ENCODE measurements around the gene DIS3L2.

DIS3L2 gene, protein sequence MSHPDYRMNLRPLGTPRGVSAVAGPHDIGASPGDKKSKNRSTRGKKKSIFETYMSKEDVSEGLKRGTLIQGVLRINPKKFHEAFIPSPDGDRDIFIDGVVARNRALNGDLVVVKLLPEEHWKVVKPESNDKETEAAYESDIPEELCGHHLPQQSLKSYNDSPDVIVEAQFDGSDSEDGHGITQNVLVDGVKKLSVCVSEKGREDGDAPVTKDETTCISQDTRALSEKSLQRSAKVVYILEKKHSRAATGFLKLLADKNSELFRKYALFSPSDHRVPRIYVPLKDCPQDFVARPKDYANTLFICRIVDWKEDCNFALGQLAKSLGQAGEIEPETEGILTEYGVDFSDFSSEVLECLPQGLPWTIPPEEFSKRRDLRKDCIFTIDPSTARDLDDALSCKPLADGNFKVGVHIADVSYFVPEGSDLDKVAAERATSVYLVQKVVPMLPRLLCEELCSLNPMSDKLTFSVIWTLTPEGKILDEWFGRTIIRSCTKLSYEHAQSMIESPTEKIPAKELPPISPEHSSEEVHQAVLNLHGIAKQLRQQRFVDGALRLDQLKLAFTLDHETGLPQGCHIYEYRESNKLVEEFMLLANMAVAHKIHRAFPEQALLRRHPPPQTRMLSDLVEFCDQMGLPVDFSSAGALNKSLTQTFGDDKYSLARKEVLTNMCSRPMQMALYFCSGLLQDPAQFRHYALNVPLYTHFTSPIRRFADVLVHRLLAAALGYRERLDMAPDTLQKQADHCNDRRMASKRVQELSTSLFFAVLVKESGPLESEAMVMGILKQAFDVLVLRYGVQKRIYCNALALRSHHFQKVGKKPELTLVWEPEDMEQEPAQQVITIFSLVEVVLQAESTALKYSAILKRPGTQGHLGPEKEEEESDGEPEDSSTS

DNA sequence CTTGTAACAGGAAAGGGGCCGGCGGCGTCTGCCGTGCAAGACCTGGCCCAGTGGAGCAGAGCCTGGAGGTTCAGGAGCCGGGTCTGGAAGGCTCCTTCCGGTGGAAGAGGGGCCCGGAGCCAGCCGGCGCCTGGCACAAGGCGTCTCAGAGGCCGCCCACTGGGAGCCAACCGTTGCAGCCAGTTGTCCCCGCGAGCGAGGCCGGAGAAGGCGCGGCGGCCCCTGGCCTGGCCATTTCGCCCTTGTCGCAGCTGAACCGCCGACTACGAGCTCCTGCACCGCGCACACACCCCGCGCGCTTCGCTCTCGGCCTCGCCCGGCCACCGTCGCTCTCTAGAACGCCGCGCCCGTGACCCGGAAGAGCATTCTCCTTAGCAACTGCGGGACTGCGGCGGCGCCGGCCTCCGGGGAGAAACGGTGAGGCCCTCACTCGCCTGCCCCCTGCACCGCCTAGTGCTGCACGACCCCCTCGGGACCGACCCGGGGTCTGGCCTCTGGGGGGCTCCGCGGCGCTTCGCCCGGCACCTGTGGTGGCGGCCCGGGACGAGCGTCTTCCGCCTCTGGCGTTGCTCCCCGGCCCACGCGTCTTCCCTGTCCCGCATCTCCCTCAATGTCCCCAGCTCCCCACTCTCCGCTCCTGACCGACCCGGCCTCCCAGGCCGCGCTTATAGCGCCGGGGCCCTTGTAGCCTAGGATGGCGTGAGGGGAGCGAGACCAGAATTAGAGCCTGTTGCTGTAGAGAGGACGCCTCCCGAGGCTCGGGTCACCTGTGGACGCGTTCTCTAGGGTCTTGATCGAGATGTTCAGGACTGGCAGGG lies at the start of gene DIS3L2:
Gene DIS3L2 (plus strand): TSS at position 365 of the 818 bp plus-strand sequence. CDS start 53,215 bp downstream, outside the sequence.
- DNase-seq (ENCODE audit: low read depth in 1 of 2, low spot score in 1 of 2): peak; percentile 47 to 68

DNA sequence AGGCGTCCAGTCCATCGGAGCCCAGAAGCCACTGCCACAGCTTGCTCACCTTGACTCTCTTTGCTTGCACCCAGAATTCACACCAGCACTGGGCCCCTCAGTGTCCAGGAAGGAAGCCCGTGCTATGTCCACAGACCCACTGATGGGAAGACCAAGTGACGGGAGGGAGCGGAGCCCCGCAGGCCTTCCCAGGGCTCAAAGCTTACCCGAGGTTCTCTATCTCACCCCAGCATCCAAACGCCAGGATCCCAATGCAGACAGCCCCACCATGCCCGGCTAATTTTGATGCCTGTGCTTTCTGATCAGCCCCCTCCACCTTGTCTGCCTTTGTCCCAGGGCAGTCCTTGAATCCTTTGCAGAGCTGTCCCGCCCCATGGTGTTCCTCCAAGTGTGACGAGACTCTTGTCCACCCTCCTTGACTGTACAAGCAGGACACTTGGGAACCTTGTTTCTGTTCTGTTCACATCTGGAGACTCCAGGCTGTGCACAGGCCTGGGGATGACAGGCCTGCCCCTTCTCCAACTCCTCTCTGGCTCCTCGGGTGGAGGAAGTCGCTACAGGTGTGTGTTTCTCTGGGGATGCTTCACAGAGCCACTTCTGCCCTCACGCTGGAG lies 47.3 kb upstream of the DIS3L2 start:
- no peak for DNase-seq (ENCODE audit: low read depth in 1 of 2, low spot score in 1 of 2)

DNA sequence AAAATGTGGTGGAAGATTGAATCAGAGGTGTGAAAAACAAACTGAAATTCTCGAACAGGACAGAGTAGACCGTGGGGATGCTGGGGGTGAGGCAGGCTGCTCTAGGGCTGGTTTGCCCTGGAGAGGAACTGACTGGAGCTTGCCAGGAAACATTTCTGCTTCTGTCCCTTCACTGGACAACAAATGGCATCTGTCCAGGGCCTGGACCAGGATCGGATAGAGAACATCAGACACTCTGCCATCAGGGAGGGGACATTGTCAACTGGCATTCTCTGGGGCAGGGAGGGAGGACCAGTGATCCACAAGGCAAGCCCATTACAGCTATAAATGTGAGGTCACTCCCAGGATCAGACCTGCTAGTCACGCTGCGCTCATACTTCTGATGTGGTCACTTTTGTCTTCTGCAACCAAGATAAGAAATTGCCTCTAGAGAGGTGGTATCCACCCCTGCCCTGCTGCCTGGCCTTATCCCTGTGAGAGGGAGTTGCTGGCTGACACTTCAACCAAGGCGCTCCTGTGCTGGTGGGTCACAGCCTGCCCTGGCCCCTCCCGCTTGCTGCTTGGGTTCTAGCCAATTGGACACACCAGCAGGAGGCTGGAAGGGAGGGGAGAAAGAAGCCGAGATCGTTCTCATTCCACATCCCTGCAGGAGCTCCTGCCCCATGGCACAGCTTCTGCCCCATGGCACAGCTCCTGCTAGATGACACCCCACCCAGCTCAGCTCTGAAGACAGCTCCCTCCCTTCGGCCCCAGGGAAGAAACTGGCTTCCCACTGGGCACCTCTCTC lies 44.0 kb upstream of the DIS3L2 start:
- no peak for DNase-seq (ENCODE audit: low read depth in 1 of 2, low spot score in 1 of 2)

DNA sequence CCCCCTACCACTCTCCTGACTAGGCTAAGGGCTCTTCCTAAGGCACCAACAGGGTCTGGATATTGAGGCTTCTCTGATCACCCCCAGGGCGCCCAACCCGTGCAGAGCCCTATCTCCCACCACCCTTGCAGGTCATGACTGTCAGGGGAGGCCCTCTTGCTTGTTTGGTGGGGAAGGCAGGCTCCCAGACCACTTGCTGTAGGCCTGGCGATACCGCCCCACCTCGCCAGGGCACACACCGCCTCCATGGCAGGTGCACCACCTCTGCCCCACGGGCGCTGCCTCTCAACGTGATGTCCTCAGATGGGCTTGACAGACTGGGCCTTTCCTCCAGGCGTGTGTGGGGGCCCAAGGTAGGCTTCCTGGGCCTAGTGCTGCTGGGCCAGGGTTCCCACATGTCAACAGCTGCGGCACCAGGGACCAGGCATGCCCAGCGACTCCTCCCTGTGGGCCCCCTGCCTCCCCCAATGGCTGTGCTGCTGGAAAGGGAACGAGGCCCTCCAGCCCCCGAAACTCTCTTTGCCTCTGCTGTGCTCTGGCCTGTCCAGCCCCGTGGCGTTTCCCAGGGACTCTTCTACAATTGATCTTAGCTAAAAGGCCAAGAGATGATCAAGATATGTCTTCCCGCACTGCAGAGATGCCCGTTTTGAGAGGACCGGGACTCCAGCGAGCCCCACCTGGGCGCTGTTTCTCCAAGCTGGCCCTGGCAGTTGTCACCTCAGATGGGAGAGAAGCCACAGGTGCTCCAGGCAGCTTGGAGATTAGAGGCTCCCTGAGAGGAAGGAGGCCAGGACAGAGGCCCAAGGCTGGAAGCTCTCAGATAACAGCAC lies 42.8 kb upstream of the DIS3L2 start:
- DNase-seq (ENCODE audit: low read depth in 1 of 2, low spot score in 1 of 2): no peak

DNA sequence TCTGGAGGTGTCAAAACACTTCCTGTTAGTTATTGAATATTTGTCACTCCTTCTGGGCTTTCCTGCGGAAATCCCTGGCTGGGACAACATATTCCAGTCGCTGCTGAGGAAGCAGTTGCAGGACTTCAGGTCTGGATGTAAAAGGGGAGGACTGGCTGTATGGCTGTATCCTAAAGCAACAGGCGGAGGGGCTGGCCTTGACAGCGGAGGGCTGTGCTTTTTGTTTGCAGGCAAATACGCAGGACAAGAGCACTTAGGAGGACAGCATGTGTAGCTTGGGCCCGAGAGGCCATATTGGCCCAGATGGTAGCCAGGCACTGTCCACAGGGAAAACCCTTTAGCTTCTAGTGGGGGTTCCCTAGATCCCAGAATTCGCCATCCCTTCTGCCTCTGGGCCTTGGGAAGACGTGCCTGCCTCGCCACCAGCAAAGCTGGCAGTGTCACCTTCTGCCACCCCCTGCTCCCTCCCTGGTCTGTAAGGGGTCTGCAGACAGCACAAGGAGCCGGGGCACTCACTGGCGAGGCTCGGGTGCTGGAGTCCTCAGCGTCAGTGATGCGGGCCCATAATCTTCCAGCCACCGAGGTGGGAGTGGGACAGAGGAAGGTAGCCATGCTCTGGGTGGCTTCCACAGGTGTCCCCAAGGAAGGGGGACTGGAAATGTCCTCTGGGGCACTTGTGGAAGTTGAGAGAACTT lies 42.0 kb upstream of the DIS3L2 start:
- no peak for DNase-seq (ENCODE audit: low read depth in 1 of 2, low spot score in 1 of 2)

DNA sequence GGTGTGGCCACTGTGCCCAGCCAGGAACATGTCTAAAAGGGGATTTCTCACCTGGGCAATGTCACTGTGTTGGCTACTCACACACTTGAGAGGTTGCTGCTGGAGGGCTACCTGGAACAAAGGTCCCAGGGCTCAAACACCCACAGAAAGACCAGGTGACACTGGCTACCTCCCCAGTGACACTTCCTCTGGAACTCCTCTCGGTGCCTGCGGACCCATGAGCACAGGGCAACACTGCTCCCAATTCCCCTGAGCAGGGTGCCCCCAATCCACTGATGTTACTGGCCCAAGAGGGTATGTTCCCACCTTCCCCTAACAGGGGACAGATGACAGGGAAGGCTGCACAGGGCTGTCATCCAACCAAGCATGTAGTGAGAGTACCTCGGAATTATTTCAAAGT lies 41.1 kb upstream of the DIS3L2 start:
- no peak for DNase-seq (ENCODE audit: low read depth in 1 of 2, low spot score in 1 of 2)

DNA sequence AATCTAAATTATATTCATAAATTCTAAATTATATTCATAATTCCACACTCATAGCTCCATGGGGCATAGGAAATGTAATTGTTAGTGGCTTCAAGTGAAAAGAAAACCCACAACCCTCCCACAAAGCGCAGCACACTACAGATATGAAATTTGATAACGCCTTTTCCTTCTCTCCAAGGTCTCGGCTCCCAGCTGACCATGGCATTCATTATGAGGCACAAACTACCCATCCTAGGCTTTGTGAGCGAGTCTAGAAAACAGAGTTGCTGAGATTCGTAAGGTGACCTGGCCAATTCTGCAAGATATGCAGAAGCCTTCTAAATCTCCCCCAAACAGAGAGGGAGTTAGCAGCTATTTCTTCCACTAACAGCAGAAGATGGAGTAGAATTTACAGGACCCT lies 40.7 kb upstream of the DIS3L2 start:
- DNase-seq (ENCODE audit: low read depth in 1 of 2, low spot score in 1 of 2): no peak

DNA sequence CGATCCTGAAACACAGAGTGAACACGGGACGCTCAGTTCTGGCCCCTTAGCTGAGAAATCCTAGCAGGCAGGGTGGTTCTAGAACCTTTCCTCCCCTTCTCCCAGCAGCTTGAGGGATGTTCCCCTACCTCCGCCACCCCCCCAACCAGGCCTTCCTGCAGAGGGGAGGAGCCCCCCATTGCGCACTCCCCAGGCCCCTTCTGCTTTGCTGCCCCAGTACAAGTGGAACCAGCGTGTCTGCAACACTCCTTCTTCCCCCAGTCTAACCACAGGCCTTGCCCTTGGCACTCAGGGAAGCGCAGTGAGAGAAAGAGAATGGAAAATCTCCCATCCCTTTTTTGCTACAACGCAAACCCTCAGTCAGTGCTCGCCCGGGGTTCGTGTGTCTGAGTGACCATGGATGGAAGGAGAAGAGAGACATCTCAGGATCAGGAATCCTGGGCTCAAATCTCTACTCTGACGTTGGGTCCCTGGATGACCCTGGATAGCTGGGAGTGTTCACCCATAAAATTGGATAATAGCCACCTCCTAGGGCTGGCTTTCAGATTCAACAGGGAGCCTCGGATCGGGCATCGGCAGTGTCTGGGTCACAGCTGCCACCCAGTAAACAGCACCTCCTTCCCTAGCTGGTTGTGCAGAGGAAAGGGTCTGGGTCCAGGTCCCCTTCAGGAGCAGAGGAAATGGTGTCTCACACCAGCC lies 39.1 kb upstream of the DIS3L2 start:
- DNase-seq (ENCODE audit: low read depth in 1 of 2, low spot score in 1 of 2): no peak

DNA sequence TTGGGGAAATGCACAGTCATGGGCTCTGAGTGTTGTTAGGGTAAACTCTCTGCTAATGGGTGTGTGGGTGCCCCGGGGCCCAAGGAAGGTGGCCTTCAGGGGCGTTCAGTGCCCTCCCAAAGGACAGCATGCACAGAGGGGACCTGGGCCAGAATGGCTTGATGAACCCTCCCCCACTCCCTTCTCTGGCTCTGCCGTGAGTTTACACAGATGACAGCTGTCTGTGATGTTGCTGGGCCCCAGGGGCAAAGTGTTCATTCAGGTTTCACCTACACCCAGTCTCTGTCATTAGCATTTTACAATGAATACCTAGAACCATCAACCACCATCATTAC lies 38.5 kb upstream of the DIS3L2 start:
- no peak for DNase-seq (ENCODE audit: low read depth in 1 of 2, low spot score in 1 of 2)

DNA sequence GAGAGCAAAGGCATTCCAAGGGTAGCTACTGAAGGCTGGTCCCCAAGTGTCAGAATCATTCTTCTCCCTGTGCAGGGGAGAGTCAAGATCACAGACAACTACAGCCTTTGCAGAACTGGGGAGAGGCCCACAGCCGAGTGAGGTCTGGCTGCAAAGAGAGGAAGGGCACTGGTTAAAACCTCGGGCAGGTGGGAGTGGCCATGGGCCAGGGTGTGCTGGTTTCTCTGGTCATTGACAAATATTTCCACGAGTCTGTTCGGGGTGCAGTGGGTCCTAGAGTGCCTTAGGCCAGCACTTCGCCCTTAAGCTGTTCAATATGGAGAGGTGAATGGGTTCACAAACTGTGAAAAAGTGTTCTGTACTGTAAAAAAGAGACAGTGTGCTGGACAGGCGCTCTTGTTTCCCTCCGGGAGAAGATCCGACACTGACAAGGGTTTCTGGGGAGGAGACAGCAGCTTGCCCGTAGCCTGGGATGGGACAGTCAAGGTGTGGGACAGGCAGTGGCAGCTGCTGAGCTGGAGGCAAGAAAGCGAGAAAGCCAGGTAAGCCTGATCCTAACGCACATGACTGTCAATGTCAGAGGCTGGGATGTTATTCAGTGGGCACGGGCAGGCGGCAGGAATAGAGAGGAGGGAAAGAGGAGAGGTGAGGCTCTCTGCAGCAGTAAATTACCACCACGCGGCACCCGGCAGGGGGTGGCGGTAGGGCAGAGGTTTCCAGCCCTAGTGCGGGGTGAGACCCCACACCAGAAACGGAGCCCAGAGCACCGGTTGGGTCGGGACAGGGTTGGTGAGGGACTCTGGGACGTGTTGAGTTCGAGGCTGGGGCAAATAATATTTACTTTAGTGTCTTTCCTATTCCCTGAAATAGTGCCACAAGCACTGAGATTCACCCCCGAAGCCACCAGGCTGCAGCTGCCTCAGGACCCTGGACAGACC lies 37.3 kb upstream of the DIS3L2 start:
- no peak for DNase-seq (ENCODE audit: low read depth in 1 of 2, low spot score in 1 of 2)

DNA sequence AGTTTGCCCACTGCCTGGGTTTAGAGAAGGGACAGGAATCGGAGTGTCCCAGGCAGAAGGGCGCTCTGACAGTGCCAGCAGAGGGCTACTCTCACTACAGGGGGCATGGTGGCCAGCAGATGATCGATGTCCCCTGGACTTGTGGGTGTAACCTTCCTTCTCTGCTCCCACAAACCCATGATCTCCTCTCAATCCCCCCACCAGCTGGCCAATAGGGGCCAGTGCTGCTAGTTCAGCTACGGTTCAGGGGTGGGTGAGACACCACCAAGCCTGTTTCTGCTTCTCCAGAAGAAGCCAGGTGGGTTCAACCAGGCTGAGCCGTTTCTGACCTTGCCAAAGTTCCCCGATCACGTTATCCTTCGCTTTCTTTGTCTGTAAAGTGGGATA lies 36.6 kb upstream of the DIS3L2 start:
- no peak for DNase-seq (ENCODE audit: low read depth in 1 of 2, low spot score in 1 of 2)

DNA sequence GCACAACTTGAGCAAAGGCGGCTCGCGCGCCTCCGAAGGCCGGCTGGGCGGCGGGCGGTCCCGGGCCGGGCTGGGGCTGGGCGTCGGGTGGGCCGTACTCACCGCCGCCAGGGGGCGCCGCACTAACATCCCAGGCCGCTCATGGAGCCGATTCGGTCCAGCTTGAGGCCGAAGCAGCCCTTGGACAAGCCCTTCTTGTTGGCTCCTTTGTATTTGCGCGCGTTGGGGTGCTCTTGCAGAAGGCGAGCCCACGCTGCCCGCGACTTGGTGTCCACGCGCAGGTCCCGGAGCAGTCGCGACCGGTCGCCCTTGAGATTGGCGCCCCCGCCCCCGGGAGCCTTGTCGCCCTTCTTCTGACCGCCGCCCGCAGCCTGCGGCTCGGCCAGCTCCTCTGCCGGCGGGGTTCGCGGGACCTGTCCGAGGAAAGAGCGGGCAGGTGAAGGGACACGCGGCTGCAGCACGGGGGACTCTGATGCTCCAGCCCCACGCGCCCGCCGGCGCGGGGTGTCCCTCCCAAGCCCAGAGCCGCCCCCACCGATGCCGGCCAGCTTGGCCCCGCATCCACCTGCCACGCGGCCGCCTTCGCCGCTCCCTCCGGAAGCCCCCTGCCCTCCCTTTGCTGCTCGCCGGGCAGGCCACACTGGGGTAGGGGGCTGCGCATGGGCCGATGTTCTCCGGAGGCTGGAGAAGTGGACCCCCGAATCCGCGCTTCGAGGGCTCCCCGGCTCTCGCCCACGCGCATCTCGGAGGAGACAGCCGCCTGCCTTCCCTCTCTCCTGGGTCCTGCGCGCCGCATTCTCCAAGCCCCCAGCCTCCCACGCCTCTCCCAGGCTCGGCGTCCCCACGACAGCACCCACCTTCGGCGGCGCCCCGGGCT lies 36.0 kb upstream of the DIS3L2 start:
- peak; percentile 41 to 63 for DNase-seq (ENCODE audit: low read depth in 1 of 2, low spot score in 1 of 2)

DNA sequence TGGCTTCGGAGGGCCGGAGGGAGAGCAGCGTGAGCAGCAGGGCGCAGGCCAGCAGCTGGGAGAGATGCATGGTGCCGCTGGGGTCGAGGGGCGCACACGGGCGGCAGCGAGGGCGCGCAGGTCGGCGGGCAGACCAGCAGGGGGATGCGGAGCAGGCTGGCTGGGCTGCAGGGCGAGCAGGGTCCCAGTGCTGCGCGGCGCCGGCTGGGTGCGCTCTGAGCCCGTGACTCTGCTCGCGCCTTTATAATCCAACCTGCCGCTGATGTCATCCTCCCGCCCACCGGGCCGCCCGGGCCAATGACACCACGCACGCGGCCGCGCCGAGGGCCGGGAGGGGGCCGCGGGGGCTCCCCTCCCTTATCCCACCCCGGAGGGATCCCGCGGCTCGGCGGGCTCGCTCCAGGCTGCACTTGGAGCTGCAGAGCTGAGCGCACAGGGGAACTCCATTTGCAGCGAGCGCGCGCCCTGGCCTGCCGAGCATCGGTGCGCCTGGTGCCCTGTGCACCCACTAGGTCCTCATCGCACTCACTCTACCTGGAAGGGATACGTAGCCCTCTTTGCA lies 35.3 kb upstream of the DIS3L2 start, which contains the start of gene NPPC:
Gene NPPC (minus strand): TSS at position 217 of the 562 bp plus-strand sequence. CDS start 147 bp downstream, at position 70.
- DNase-seq (ENCODE audit: low read depth in 1 of 2, low spot score in 1 of 2): peak in 1 of 2 donors; percentile 61

DNA sequence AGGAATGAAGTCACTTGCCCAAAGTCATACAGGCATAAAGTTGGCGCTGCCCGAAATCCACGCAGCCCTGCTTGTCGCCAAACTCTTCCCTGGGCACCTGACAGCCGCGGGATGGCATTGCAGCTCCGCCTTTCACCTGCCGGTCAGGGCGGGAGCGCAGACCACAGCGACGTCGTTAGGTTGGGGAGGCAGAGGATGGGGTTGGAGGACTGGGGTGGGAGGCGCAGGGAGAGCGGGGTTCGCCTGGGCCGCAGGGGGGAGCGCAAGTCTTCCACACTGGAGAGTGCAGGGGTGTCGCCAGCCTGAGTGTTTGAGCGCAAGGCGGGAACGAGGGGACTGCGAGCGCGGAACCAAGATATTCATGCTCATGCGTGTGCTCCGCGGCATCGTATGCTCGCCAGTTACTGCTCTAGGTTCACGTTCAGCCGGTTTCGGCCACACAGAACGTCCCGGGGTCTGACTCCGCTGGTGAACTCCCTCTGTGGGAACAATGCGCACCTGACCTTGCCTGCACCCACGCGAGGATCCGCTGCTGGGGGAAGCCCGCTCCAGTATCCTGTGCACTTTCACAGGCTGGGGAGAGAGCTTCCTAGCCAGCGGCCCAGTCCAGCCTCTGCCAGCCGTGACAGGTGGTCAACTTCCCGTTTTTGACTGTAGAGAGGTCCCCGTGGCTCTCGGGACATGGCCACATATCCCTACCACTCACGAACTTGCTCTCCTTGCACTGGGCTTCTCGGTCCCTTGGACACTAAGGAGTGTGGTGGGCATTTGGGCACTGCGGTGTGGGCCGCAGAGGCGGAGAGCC lies 34.5 kb upstream of the DIS3L2 start:
- peak in 1 of 2 donors; percentile 8 for DNase-seq (ENCODE audit: low read depth in 1 of 2, low spot score in 1 of 2)

DNA sequence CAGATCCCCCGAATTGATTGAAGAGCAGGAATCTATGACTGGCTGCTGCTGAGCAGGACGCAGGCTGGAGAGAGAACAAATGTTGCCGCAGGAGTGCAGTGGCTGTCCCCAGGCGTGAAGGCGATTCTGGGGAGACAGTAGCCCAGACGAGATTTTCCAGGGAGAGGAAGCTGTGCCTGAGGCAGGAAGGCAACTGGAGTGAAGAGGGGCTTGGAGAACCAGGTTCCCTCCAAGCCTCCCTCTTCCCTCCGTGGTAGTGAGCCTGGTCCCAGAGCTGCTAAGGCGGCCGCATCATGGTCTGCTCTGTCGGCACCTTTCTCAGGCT lies 34.0 kb upstream of the DIS3L2 start:
- no peak for DNase-seq (ENCODE audit: low read depth in 1 of 2, low spot score in 1 of 2)

All from stimulated activated CD4-positive, alpha-beta T cell treated with anti-CD3 and anti-CD28 coated beads, Interleukin-15, amount 100 ng/mL, for 1 hour (primary cell).